ENCODE results near the gene USP13. TPM values are rescaled to one million over a fixed set of nuclear protein-coding genes. Genes with fewer than 3 reads are reported as not detected.

The USP13 gene
- total and polyA plus RNA-seq, 2 of the 13 experiments (the other 11 are each of a cell fraction or from before 2014, with no cell fraction given): 15.9 to 36.7 TPM

DNA sequence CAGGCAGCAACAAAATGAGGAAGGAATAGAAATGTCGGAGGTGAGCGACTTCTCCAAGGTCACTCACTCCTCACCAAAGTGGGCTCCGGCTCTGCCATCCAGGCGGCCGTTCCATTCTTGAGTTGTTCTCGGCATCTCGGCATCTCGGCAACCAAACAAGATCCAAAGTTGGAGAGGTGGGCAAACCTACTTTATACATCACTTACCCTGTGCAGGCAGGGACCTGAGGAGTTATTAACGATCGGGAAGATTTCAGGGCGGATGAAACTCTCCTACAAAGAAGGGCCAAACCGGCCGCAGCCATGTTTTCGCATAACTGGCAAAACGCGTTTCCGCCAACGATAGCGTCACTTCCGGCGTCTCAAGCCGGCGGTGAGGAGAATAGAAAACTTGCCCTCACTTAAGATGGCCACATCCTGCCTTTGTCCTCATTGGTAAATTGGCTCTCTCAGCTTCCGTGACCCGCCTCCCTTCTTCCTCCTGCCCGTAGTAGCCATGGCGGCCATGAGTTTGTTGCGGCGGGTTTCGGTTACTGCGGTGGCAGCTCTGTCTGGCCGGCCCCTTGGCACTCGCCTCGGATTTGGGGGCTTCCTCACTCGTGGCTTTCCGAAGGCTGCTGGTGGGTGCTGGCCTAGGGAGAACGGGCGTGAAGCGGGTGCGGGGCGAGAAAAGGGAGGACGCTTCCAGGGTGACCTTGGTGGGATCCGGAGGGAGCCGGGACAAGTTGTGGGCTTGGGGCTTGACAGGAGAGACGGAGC, 48.3 kb upstream of the USP13 start, which contains the start of the genes MRPL47 and NDUFB5 (continued):
- TF ChIP-seq, protein P1, sequence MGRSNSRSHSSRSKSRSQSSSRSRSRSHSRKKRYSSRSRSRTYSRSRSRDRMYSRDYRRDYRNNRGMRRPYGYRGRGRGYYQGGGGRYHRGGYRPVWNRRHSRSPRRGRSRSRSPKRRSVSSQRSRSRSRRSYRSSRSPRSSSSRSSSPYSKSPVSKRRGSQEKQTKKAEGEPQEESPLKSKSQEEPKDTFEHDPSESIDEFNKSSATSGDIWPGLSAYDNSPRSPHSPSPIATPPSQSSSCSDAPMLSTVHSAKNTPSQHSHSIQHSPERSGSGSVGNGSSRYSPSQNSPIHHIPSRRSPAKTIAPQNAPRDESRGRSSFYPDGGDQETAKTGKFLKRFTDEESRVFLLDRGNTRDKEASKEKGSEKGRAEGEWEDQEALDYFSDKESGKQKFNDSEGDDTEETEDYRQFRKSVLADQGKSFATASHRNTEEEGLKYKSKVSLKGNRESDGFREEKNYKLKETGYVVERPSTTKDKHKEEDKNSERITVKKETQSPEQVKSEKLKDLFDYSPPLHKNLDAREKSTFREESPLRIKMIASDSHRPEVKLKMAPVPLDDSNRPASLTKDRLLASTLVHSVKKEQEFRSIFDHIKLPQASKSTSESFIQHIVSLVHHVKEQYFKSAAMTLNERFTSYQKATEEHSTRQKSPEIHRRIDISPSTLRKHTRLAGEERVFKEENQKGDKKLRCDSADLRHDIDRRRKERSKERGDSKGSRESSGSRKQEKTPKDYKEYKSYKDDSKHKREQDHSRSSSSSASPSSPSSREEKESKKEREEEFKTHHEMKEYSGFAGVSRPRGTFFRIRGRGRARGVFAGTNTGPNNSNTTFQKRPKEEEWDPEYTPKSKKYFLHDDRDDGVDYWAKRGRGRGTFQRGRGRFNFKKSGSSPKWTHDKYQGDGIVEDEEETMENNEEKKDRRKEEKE (IDR thresholded peaks at IDR 0.05): no peak
- TF ChIP-seq, protein P2, sequence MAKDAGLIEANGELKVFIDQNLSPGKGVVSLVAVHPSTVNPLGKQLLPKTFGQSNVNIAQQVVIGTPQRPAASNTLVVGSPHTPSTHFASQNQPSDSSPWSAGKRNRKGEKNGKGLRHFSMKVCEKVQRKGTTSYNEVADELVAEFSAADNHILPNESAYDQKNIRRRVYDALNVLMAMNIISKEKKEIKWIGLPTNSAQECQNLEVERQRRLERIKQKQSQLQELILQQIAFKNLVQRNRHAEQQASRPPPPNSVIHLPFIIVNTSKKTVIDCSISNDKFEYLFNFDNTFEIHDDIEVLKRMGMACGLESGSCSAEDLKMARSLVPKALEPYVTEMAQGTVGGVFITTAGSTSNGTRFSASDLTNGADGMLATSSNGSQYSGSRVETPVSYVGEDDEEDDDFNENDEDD (CRISPR knock-in tag; IDR thresholded peaks at IDR 0.05; ENCODE audit: borderline replicate concordance): peak; percentile 31; the same call in 1 of the 2 replicates
- TF ChIP-seq HHEX (CRISPR knock-in tag; IDR thresholded peaks at IDR 0.05) (no peak), ZNF616 (CRISPR knock-in tag; IDR thresholded peaks at IDR 0.05; ENCODE audit: low read depth) (0 out of 2 replicates have a peak, but pooled peaks have one; percentile 45), RFXAP (CRISPR knock-in tag; IDR thresholded peaks at IDR 0.05; ENCODE audit: borderline replicate concordance) (no peak), ZNF563 (CRISPR knock-in tag; IDR thresholded peaks at IDR 0.05) (peak; percentile 56; the same call in 1 of the 2 replicates), POLR2G (IDR thresholded peaks at IDR 0.05; ENCODE audit: low read depth, low read length) (peak; percentile 91), ESRRA (CRISPR knock-in tag; IDR thresholded peaks at IDR 0.05; ENCODE audit: low read depth) (peak; percentile 94), ZKSCAN8 (CRISPR knock-in tag; IDR thresholded peaks at IDR 0.05; ENCODE audit: borderline replicate concordance) (peak; percentile 34; the same call in 1 of the 2 replicates), DPF2 (CRISPR knock-in tag; IDR thresholded peaks at IDR 0.05; ENCODE audit: borderline replicate concordance, low read depth) (no peak), SMARCC2 (IDR thresholded peaks at IDR 0.05) (no peak), ZNF121 (CRISPR knock-in tag; IDR thresholded peaks at IDR 0.05) (no peak), MEF2D (CRISPR knock-in tag; IDR thresholded peaks at IDR 0.05) (0 out of 2 replicates have a peak, but pooled peaks have one; percentile 47), TMF1 (CRISPR knock-in tag; IDR thresholded peaks at IDR 0.05; ENCODE audit: low read depth) (no peak), ZNF256 (CRISPR knock-in tag; conservative IDR thresholded peaks at IDR 0.05) (no peak), GABPA (IDR thresholded peaks at IDR 0.05; ENCODE audit: low read depth, low read length) (peak; percentile 86), GABPA (CRISPR knock-in tag; IDR thresholded peaks at IDR 0.05; ENCODE audit: low read depth) (peak; percentile 99), XRCC5 (optimal IDR thresholded peaks at IDR 0.05; ENCODE audit: low read length) (peak; percentile 47), HNF4A (CRISPR knock-in tag; IDR thresholded peaks at IDR 0.05) (no peak), MTA1 (CRISPR knock-in tag; IDR thresholded peaks at IDR 0.05; ENCODE audit: borderline replicate concordance) (no peak; the same call in 1 of the 2 replicates)
- TF ChIP-seq, protein P3, sequence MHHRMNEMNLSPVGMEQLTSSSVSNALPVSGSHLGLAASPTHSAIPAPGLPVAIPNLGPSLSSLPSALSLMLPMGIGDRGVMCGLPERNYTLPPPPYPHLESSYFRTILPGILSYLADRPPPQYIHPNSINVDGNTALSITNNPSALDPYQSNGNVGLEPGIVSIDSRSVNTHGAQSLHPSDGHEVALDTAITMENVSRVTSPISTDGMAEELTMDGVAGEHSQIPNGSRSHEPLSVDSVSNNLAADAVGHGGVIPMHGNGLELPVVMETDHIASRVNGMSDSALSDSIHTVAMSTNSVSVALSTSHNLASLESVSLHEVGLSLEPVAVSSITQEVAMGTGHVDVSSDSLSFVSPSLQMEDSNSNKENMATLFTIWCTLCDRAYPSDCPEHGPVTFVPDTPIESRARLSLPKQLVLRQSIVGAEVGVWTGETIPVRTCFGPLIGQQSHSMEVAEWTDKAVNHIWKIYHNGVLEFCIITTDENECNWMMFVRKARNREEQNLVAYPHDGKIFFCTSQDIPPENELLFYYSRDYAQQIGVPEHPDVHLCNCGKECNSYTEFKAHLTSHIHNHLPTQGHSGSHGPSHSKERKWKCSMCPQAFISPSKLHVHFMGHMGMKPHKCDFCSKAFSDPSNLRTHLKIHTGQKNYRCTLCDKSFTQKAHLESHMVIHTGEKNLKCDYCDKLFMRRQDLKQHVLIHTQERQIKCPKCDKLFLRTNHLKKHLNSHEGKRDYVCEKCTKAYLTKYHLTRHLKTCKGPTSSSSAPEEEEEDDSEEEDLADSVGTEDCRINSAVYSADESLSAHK (CRISPR knock-in tag; IDR thresholded peaks at IDR 0.05; ENCODE audit: borderline replicate concordance): no peak
- TF ChIP-seq, protein P4, sequence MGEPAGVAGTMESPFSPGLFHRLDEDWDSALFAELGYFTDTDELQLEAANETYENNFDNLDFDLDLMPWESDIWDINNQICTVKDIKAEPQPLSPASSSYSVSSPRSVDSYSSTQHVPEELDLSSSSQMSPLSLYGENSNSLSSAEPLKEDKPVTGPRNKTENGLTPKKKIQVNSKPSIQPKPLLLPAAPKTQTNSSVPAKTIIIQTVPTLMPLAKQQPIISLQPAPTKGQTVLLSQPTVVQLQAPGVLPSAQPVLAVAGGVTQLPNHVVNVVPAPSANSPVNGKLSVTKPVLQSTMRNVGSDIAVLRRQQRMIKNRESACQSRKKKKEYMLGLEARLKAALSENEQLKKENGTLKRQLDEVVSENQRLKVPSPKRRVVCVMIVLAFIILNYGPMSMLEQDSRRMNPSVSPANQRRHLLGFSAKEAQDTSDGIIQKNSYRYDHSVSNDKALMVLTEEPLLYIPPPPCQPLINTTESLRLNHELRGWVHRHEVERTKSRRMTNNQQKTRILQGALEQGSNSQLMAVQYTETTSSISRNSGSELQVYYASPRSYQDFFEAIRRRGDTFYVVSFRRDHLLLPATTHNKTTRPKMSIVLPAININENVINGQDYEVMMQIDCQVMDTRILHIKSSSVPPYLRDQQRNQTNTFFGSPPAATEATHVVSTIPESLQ (CRISPR knock-in tag; conservative IDR thresholded peaks at IDR 0.05): no peak

Measured in HepG2 (cell line).